H1 (cell line): ENCODE data around the gene EXD2. TPM values are rescaled to one million over a fixed set of nuclear protein-coding genes. Genes with fewer than 3 reads are reported as not detected.

ENCODE experiments used
- CTCF ChIA-PET: fragments of 300-600 bp; sonication (Branson Sonifier 250); formaldehyde crosslinking; loops from one replicate; lab custom pipeline; 2021; ENCODE audit not compliant: partially characterized antibody; lab: Charles Lee
- POLR2A ChIA-PET: fragments of 300-600 bp; sonication (Branson Sonifier 250); formaldehyde crosslinking; loops from one replicate; lab custom pipeline; 2021; ENCODE audit warnings: inconsistent platforms; ENCODE audit not compliant: partially characterized antibody; lab: Charles Lee
- DNase-seq, 2 experiments: peaks; one replicate each; pipeline versions ENCODE4 v3.0.0 to v3.0.0-alpha.2; 2010 to 2022; ENCODE audit warnings: low spot score in 2 of 2, low read depth in 1 of 2, mixed read lengths in 1 of 2
- FAIRE-seq: peaks from 2 replicates; lab custom pipeline; 2011; peaks lifted over from hg19 to GRCh38; lab: Jason Lieb, UNC
- H2AFZ ChIP-seq: 2 replicates; pipeline ENCODE4 v1.8.1; 2012; ENCODE audit warnings: low read length, inconsistent platforms
- H2AK5ac ChIP-seq: 2 replicates; pipeline ENCODE4 v1.6.1; 2013; ENCODE audit warnings: low read depth, low read length
- H2BK120ac ChIP-seq: replicated peaks from 2 replicates; pipeline ENCODE3; 2013; ENCODE audit warnings: low read depth, low read length, inconsistent platforms
- H2BK12ac ChIP-seq: 2 replicates; pipeline ENCODE4 v1.6.1; 2013; ENCODE audit warnings: low read depth, low read length
- H2BK15ac ChIP-seq: 2 replicates; pipeline ENCODE4 v1.6.1; 2013; ENCODE audit warnings: low read length
- H2BK20ac ChIP-seq: 2 replicates; pipeline ENCODE4 v1.6.1; 2013; ENCODE audit warnings: low read length
- H2BK5ac ChIP-seq: 2 replicates; pipeline ENCODE4 v1.6.1; 2013; ENCODE audit warnings: low read depth, low read length
- H3K14ac ChIP-seq: 2 replicates; pipeline ENCODE4 v1.6.1; 2013; ENCODE audit warnings: inconsistent platforms; ENCODE audit not compliant: insufficient read length
- H3K18ac ChIP-seq: 2 replicates; pipeline ENCODE4 v1.6.1; 2013; ENCODE audit warnings: low read length; ENCODE audit errors: extremely low read depth
- H3K23ac ChIP-seq: 2 replicates; pipeline ENCODE4 v1.6.1; 2013; ENCODE audit warnings: inconsistent platforms; ENCODE audit not compliant: insufficient read length
- H3K23me2 ChIP-seq: 2 replicates; pipeline ENCODE4 v1.6.1; 2013; ENCODE audit warnings: low read depth, low read length
- H3K27ac ChIP-seq: 2 replicates; pipeline ENCODE4 v1.6.1; 2011; ENCODE audit warnings: low read depth, low read length, inconsistent platforms
- H3K27me3 ChIP-seq, 4 experiments: replicated peaks in 1 of 4; 1 replicate in 1 of 4; 2 replicates in 3 of 4; pipeline versions ENCODE4 v1.6.1 to v1.8.1; 2011 to 2013; ENCODE audit warnings: low read length in 3 of 4, mild to moderate bottlenecking in 3 of 4, inconsistent platforms in 2 of 4, mixed read lengths in 2 of 4, moderate library complexity in 1 of 4; ENCODE audit not compliant: control insufficient read depth in 3 of 4, insufficient read depth in 3 of 4; ENCODE audit errors: extremely low read depth in 1 of 4
- H3K36me3 ChIP-seq, 4 experiments: 2 replicates each; pipeline versions ENCODE4 v1.6.1 to v1.8.1; 2011 to 2013; ENCODE audit warnings: mild to moderate bottlenecking in 4 of 4, low read length in 3 of 4, moderate library complexity in 2 of 4, control low read depth in 1 of 4, inconsistent platforms in 1 of 4; ENCODE audit not compliant: insufficient read depth in 4 of 4, control insufficient read depth in 2 of 4
- H3K4ac ChIP-seq: replicated peaks from 2 replicates; pipeline ENCODE3; 2013; ENCODE audit warnings: low read length, low read depth, mixed read lengths, inconsistent platforms; ENCODE audit not compliant: insufficient read length
- H3K4me1 ChIP-seq, 4 experiments: replicated peaks in 1 of 4; 1 replicate in 1 of 4; 2 replicates in 3 of 4; pipeline versions ENCODE4 v1.6.1 to v1.8.1; 2011 to 2013; ENCODE audit warnings: low read length in 3 of 4, inconsistent platforms in 2 of 4, mixed read lengths in 1 of 4; ENCODE audit not compliant: insufficient read depth in 4 of 4, control insufficient read depth in 3 of 4
- H3K4me2 ChIP-seq, 2 experiments: 2 replicates each; pipeline versions ENCODE4 v1.6.1 to v1.8.1; 2011 to 2013; ENCODE audit warnings: low read depth in 2 of 2, low read length in 2 of 2, control low read depth in 1 of 2, inconsistent platforms in 1 of 2, mild to moderate bottlenecking in 1 of 2; ENCODE audit not compliant: insufficient read depth in 1 of 2
- H3K4me3 ChIP-seq, 4 experiments: fragments of 200-600, 300-600 bp in 1 of 4; sonication (generic), shearing (Covaris generic), sonication (Bioruptor Twin) in 1 of 4; 2 replicates each; pipeline versions ENCODE4 v1.5.1 to v1.8.1; 2011 to 2016; ENCODE audit warnings: low read length in 4 of 4, low read depth in 3 of 4, control low read depth in 2 of 4, inconsistent platforms in 2 of 4, mild to moderate bottlenecking in 2 of 4, mixed read lengths in 1 of 4, moderate library complexity in 1 of 4; ENCODE audit not compliant: insufficient read depth in 2 of 4; ENCODE audit errors: extremely low read depth in 1 of 4
- H3K56ac ChIP-seq: replicated peaks from 2 replicates; pipeline ENCODE3; 2013; ENCODE audit warnings: low read depth, mild to moderate bottlenecking, mixed read lengths, low read length, inconsistent platforms; ENCODE audit not compliant: insufficient read length
- H3K79me1 ChIP-seq: 2 replicates; pipeline ENCODE4 v1.6.1; 2013; ENCODE audit warnings: low read depth, low read length, control low read depth
- H3K79me2 ChIP-seq, 2 experiments: 2 replicates each; pipeline versions ENCODE4 v1.6.1 to v1.8.1; 2012 to 2013; ENCODE audit warnings: low read length in 2 of 2, mild to moderate bottlenecking in 2 of 2, inconsistent platforms in 1 of 2; ENCODE audit not compliant: insufficient read depth in 2 of 2, control insufficient read depth in 1 of 2
- H3K9ac ChIP-seq, 4 experiments: replicated peaks in 1 of 4; 1 replicate in 1 of 4; 2 replicates in 3 of 4; pipeline versions ENCODE4 v1.6.1 to v1.8.1; 2011 to 2013; ENCODE audit warnings: low read depth in 3 of 4, low read length in 3 of 4, control low read depth in 2 of 4, mild to moderate bottlenecking in 2 of 4, moderate library complexity in 2 of 4, inconsistent platforms in 1 of 4; ENCODE audit errors: extremely low read depth in 1 of 4
- H3K9me3 ChIP-seq, 2 experiments: 2 replicates each; pipeline versions ENCODE4 v1.6.1 to v1.8.1; 2012 to 2013; ENCODE audit warnings: mild to moderate bottlenecking in 2 of 2, moderate library complexity in 2 of 2, control low read depth in 1 of 2, inconsistent platforms in 1 of 2, low read depth in 1 of 2, low read length in 1 of 2, mixed read lengths in 1 of 2; ENCODE audit not compliant: insufficient read depth in 2 of 2
- H4K20me1 ChIP-seq, 2 experiments: replicated peaks in 1 of 2; 2 replicates each; pipeline versions ENCODE3 to v1.8.1; 2011 to 2013; ENCODE audit warnings: inconsistent platforms in 2 of 2, low read length in 2 of 2, mild to moderate bottlenecking in 1 of 2; ENCODE audit not compliant: insufficient read depth in 2 of 2, control insufficient read depth in 1 of 2
- H4K5ac ChIP-seq: 2 replicates; pipeline ENCODE4 v1.6.1; 2013; ENCODE audit warnings: low read length, low read depth, mixed read lengths, inconsistent platforms; ENCODE audit not compliant: insufficient read length
- H4K8ac ChIP-seq: 2 replicates; pipeline ENCODE4 v1.8.0; 2013; ENCODE audit warnings: mild to moderate bottlenecking, moderate library complexity, low read length, inconsistent platforms; ENCODE audit not compliant: insufficient read depth; ENCODE audit errors: extremely low read depth
- H4K91ac ChIP-seq: replicated peaks from 2 replicates; pipeline ENCODE3; 2013; ENCODE audit warnings: low read length, mixed read lengths, inconsistent platforms; ENCODE audit not compliant: insufficient read length
- EZH2 ChIP-seq: fragments of 200-600 bp; sonication (generic); IDR thresholded peaks from 2 replicates; pipeline ENCODE4 v1.7.1; 2012; ENCODE audit warnings: low read depth, mild to moderate bottlenecking, moderate library complexity, low read length, inconsistent platforms; ENCODE audit not compliant: severe bottlenecking
- HDAC6 ChIP-seq: IDR thresholded peaks from one replicate; pipeline ENCODE4 v1.7.1; 2012; ENCODE audit warnings: low read depth, mild to moderate bottlenecking, inconsistent platforms, low read length, moderate library complexity
- KDM5A ChIP-seq: fragments of 200-600 bp; IDR thresholded peaks from 2 replicates; pipeline ENCODE4 v1.7.1; 2012; ENCODE audit warnings: mild to moderate bottlenecking, low read length, inconsistent platforms, mixed read lengths
- RNF2 ChIP-seq: fragments of 200-900, 300-1000 bp; sonication (generic); IDR thresholded peaks from 2 replicates; pipeline ENCODE4 v1.7.1; 2016; ENCODE audit warnings: borderline replicate concordance, low read depth, mild to moderate bottlenecking, antibody characterized with exemption, low read length; ENCODE audit not compliant: poor library complexity, severe bottlenecking; ENCODE audit errors: missing control alignments
- SIN3A ChIP-seq, 2 experiments: IDR thresholded peaks in 1 of 2; conservative IDR thresholded peaks in 1 of 2; 2 replicates each; pipeline ENCODE4 v1.6.1; 2011 to 2012; ENCODE audit warnings: low read length in 2 of 2, improper control_type of control experiment in 1 of 2, low read depth in 1 of 2, mild to moderate bottlenecking in 1 of 2
- SIRT6 ChIP-seq: IDR thresholded peaks from one replicate; pipeline ENCODE4 v1.7.1; 2012; ENCODE audit warnings: low read length, inconsistent platforms
- TBP ChIP-seq: IDR thresholded peaks from 2 replicates; pipeline ENCODE4 v1.6.1; 2011; ENCODE audit warnings: low read depth, low read length, improper control_type of control experiment
- WGBS, 2 experiments: shearing (Covaris generic) in 1 of 2; methylation state at CpG; one replicate each; pipeline versions ENCODE4 v1.1.6 to v1.1.7; 2013 to 2015; ENCODE audit warnings: low lambda C conversion rate in 2 of 2, mixed read lengths in 2 of 2, inconsistent platforms in 1 of 2, low coverage in 1 of 2, missing lambda C conversion rate in 1 of 2; ENCODE audit not compliant: insufficient replicate concordance in 2 of 2, insufficient coverage in 1 of 2, insufficient read length in 1 of 2; ENCODE audit errors: extremely low coverage in 1 of 2, missing lambda C conversion rate in 1 of 2; 5-methylcytosine and 5-hydroxymethylcytosine counted together
- polyA plus RNA-seq, 7 experiments: library from polyadenylated mRNA; depleted of rRNA in 3 of 7; stranded (reverse) in 5 of 7; unstranded in 2 of 7; fragments of >200 nt in 5 of 7; fragments of 200-250 nt in 2 of 7; gene quantifications; 1 replicate in 5 of 7; 2 replicates in 1 of 7; 4 replicates in 1 of 7; pipeline versions ENCODE4 v1.2.1 to v1.2.3, GENCODE V29; 2011 to 2013; ENCODE audit warnings: missing spikeins in 2 of 7, mixed read lengths in 2 of 7
- total RNA-seq: library from RNA; stranded (reverse); fragmentation: NEBNext Ultra II Directional; extraction: Animal tissue kit (Norgen Biotek cat#: 25700); gene quantifications from 2 replicates; pipeline ENCODE4 v1.2.1, GENCODE V29; 2021

Gene EXD2
- total and polyA plus RNA-seq, 2 of the 8 experiments (the other 6 are each of a cell fraction or from before 2014, with no cell fraction given): 11.9 to 25.9 TPM

- ChIA-PET POLR2A (no interaction called here), CTCF (interaction anchor here (3.9 to 6.3 kb wide), 2 partner anchors 9 to 13 kb away, joined by 27 to 31 read pairs; partner anchors contain the start of gene DCAF5)
- Histone ChIP-seq H3K79me2 (peaks cover 0 to 28% of the 10 kb centered on the region in 2 experiments; a peak in 2 of 4 replicates), H3K4me1 (peaks cover 0 to 9% (median 3%) of the 10 kb centered on the region in 4 experiments; a peak in 2 of 7 replicates), H3K4me2 (no peak overlapping the region), H2BK5ac (no peak overlapping the region), H4K8ac (no peak overlapping the region), H4K20me1 (peaks cover 0 to 3% of the 10 kb centered on the region in 2 experiments), H3K23me2 (no peaks in the 10 kb centered on the region), H3K27me3 (no peaks in the 10 kb centered on the region), H2BK12ac (no peak overlapping the region), H3K23ac (no peak overlapping the region), H3K14ac (no peak overlapping the region)
- no peak for DNase-seq
- 85% methylated on average over 5 of the region's 5 CpGs; no CpG with 5 or more reads in 1 of the 2 experiments for WGBS, 2 experiments
- TF ChIP-seq HDAC6 (no peak), SIRT6 (no peak), TBP (no peak), EZH2 (no peak), SIN3A (conservative IDR thresholded peaks at IDR 0.05 in 1 of 2, IDR thresholded peaks at IDR 0.05 in 1 of 2; ENCODE audit: low read depth in 1 of 2, low read length in 2 of 2) (no peak), KDM5A (no peak), RNF2 (no peak)
- TF ChIP-seq, all 59 proteins: peak for 0
- no peak overlapping the region for H3K4ac ChIP-seq
- no peak overlapping the region for H2AFZ ChIP-seq
- no peak overlapping the region for H4K91ac ChIP-seq
- H2BK20ac ChIP-seq: no peak overlapping the region
- no peak for FAIRE-seq
- H3K56ac ChIP-seq: no peak overlapping the region
- H3K18ac ChIP-seq: no peak overlapping the region
- H3K79me1 ChIP-seq: peaks cover 7% of the 10 kb centered on the region; the same call in 1 of the 2 replicates
- H4K5ac ChIP-seq: no peak overlapping the region
- H2BK15ac ChIP-seq: no peak overlapping the region
- H3K9me3 ChIP-seq: no peaks in the 10 kb centered on the region
- H3K36me3 ChIP-seq: no peaks in the 10 kb centered on the region
- H2BK120ac ChIP-seq: no peak overlapping the region
- H2AK5ac ChIP-seq: no peak overlapping the region
- no peak overlapping the region for H3K9ac ChIP-seq
- no peak overlapping the region for H3K4me3 ChIP-seq
- H3K27ac ChIP-seq: no peak overlapping the region
These were observed 49.2 kb upstream of the EXD2 start for GRCh38 chr14:69142101-69142500.
